Endothelial cell of umbilical vein (primary cell): ENCODE results near the gene RBM46. TPM values are rescaled to one million over a fixed set of nuclear protein-coding genes. Genes with fewer than 3 reads are reported as not detected.

Experiments used
- Bru-seq: library from RNA; stranded (reverse); fragments of 400-500 nt; gene quantifications from one replicate; lab custom pipeline; 2021; lab: Mats Ljungman, UMichigan
- BruChase-seq, 2 experiments: library from RNA; stranded (reverse); fragments of 400-500 nt; gene quantifications; one replicate each; lab custom pipeline; 2021; lab: Mats Ljungman, UMichigan
- BruUV-seq: library from RNA; stranded (reverse); fragments of 400-500 nt; replicated peaks from 2 replicates; lab custom pipeline; 2021; lab: Mats Ljungman, UMichigan
- CTCF ChIA-PET: fragments of 300-600, 350-600 bp; sonication (Branson Sonifier 250); formaldehyde crosslinking; loops from one replicate; lab custom pipeline; 2021; ENCODE audit warnings: antibody characterized with exemption, inconsistent platforms; lab: Charles Lee
- POLR2A ChIA-PET: fragments of 300-600, 350-600 bp; sonication (Branson Sonifier 250); formaldehyde crosslinking; loops from one replicate; lab custom pipeline; 2021; ENCODE audit warnings: antibody characterized with exemption, inconsistent platforms; lab: Charles Lee
- DNase-seq: peaks from one replicate; pipeline ENCODE4 v3.0.0-alpha.2; 2011; ENCODE audit warnings: low read depth, low spot score
- FAIRE-seq: peaks from 2 replicates; lab custom pipeline; 2011; peaks lifted over from hg19 to GRCh38; lab: Jason Lieb, UNC
- H2AFZ ChIP-seq: 2 replicates; pipeline ENCODE4 v1.6.0; 2012; ENCODE audit warnings: low read depth, low read length, control low read depth, inconsistent platforms
- H3K27ac ChIP-seq: 2 replicates; pipeline ENCODE4 v1.5.1; 2011; ENCODE audit warnings: low read depth, mild to moderate bottlenecking, control low read depth, low read length, moderate library complexity; ENCODE audit not compliant: insufficient read depth
- H3K27me3 ChIP-seq, 2 experiments: 2 replicates each; pipeline versions ENCODE4 v1.6.0 to v1.6.1; 2011; ENCODE audit warnings: low read length in 2 of 2, mixed read lengths in 1 of 2; ENCODE audit not compliant: control insufficient read depth in 2 of 2, insufficient read depth in 2 of 2
- H3K36me3 ChIP-seq, 2 experiments: 2 replicates in 1 of 2; 3 replicates in 1 of 2; pipeline ENCODE4 v1.5.1; 2011; ENCODE audit warnings: low read length in 2 of 2, mild to moderate bottlenecking in 1 of 2, moderate library complexity in 1 of 2; ENCODE audit not compliant: control insufficient read depth in 2 of 2, insufficient read depth in 2 of 2; ENCODE audit errors: extremely low read depth in 1 of 2
- H3K4me1 ChIP-seq: 3 replicates; pipeline ENCODE4 v1.5.1; 2011; ENCODE audit warnings: mild to moderate bottlenecking, low read length; ENCODE audit not compliant: control insufficient read depth, insufficient read depth; ENCODE audit errors: extremely low read depth
- H3K4me2 ChIP-seq: 2 replicates; pipeline ENCODE4 v1.6.1; 2011; ENCODE audit warnings: low read length, control low read depth, mixed read lengths; ENCODE audit not compliant: insufficient read depth
- H3K4me3 ChIP-seq, 3 experiments: fragments of 200-600 bp in 1 of 3; sonication (generic), shearing (Covaris generic) in 1 of 3; replicated peaks in 1 of 3; 2 replicates each; pipeline ENCODE4 v1.5.1; 2011 to 2016; ENCODE audit warnings: control low read depth in 3 of 3, low read length in 3 of 3, mild to moderate bottlenecking in 2 of 3, inconsistent platforms in 1 of 3, low read depth in 1 of 3, moderate library complexity in 1 of 3; ENCODE audit not compliant: insufficient read depth in 1 of 3
- H3K79me2 ChIP-seq: 2 replicates; pipeline ENCODE4 v1.6.0; 2012; ENCODE audit warnings: low read length, inconsistent platforms; ENCODE audit not compliant: control insufficient read depth, insufficient read depth
- H3K9ac ChIP-seq: replicated peaks from 2 replicates; pipeline ENCODE3; 2011; ENCODE audit warnings: low read length, control low read depth; ENCODE audit not compliant: insufficient read depth; ENCODE audit errors: extremely low read depth
- H3K9me1 ChIP-seq: replicated peaks from 3 replicates; pipeline ENCODE4 v1.6.0; 2011; ENCODE audit warnings: mild to moderate bottlenecking, low read length; ENCODE audit not compliant: control insufficient read depth, insufficient read depth; ENCODE audit errors: extremely low read depth
- H3K9me3 ChIP-seq: replicated peaks from 2 replicates; pipeline ENCODE4 v1.5.1; 2012; ENCODE audit warnings: low read length, inconsistent platforms; ENCODE audit not compliant: control insufficient read depth, insufficient read depth
- H4K20me1 ChIP-seq: replicated peaks from 2 replicates; pipeline ENCODE3; 2011; ENCODE audit warnings: mild to moderate bottlenecking, low read length; ENCODE audit not compliant: control insufficient read depth, insufficient read depth; ENCODE audit errors: extremely low read depth
- CTCF ChIP-seq, 2 donors: IDR thresholded peaks; 1 replicate in 1 of 2; 2 replicates in 1 of 2; pipeline ENCODE4 v1.5.1; 2011; ENCODE audit warnings: low read length in 2 of 2, mild to moderate bottlenecking in 2 of 2, moderate library complexity in 2 of 2, control low read depth in 1 of 2, inconsistent platforms in 1 of 2, low read depth in 1 of 2; ENCODE audit not compliant: insufficient read depth in 1 of 2; ENCODE audit errors: extremely low read depth in 1 of 2
- EZH2 ChIP-seq: IDR thresholded peaks from 2 replicates; pipeline ENCODE4 v1.6.1; 2012; ENCODE audit warnings: borderline replicate concordance, low read depth, mild to moderate bottlenecking, moderate library complexity, low read length, inconsistent platforms; ENCODE audit not compliant: severe bottlenecking
- FOS ChIP-seq: IDR thresholded peaks from 2 replicates; pipeline ENCODE4 v1.6.1; 2011; ENCODE audit warnings: mild to moderate bottlenecking, low read length, moderate library complexity, borderline replicate concordance; ENCODE audit not compliant: insufficient read depth
- GATA2 ChIP-seq: IDR thresholded peaks from 2 replicates; pipeline ENCODE4 v1.7.0; 2011; ENCODE audit warnings: low read depth, mild to moderate bottlenecking, moderate library complexity, mixed read lengths, low read length; ENCODE audit not compliant: insufficient read length, insufficient read depth
- JUN ChIP-seq: IDR thresholded peaks from 2 replicates; pipeline ENCODE4 v1.6.1; 2011; ENCODE audit warnings: borderline replicate concordance, low read depth; ENCODE audit not compliant: insufficient read length, insufficient read depth
- MAX ChIP-seq: IDR thresholded peaks from 2 replicates; pipeline ENCODE4 v1.6.1; 2011; ENCODE audit not compliant: insufficient read depth, insufficient read length
- MYC ChIP-seq: IDR thresholded peaks from one replicate; pipeline ENCODE4 v1.6.1; 2011; ENCODE audit warnings: mild to moderate bottlenecking, low read depth, low read length
- POLR2A ChIP-seq: IDR thresholded peaks from 2 replicates; pipeline ENCODE4 v1.6.1; 2012; ENCODE audit warnings: low read depth, mild to moderate bottlenecking, control low read depth, low read length
- POLR2AphosphoS5 ChIP-seq: IDR thresholded peaks from 2 replicates; pipeline ENCODE4 v1.6.1; 2012; ENCODE audit warnings: low read depth, mild to moderate bottlenecking, control low read depth, low read length, moderate library complexity; ENCODE audit not compliant: insufficient read depth
- dilution Hi-C: fragments of 300-500 bp; cut with MboI; formaldehyde crosslinking; loops from one replicate; pipeline ENCODE4 v1.15.0; 2019; ENCODE audit warnings: low sequenced_read_pairs; ENCODE audit not compliant: extremely low pct_ligation_motif_present
- intact Hi-C: fragments of 100-400 bp; cut with micrococcal nuclease; formaldehyde crosslinking; loops from one replicate; pipeline ENCODE4 v1.10.0; 2022
- long read RNA-seq: library from polyadenylated mRNA; stranded (forward); transcript quantifications from one replicate; pipeline ENCODE4 v2.0.0, GENCODE V29; 2021
- polyA minus RNA-seq, 3 experiments: library from RNA; depleted of rRNA, polyadenylated mRNA; stranded (reverse); fragments of >200 nt; gene quantifications; 1 replicate in 1 of 3; 2 replicates in 2 of 3; pipeline ENCODE4 v1.2.3, GENCODE V29; 2011
- polyA plus RNA-seq, 4 experiments: library from polyadenylated mRNA; depleted of rRNA in 3 of 4; stranded (reverse) in 3 of 4; unstranded in 1 of 4; fragments of >200 nt; gene quantifications; 2 replicates each; pipeline versions ENCODE4 v1.2.1 to v1.2.3, GENCODE V29; 2011 to 2012; ENCODE audit warnings: missing spikeins in 1 of 4
- total RNA-seq: library from RNA; stranded (reverse); gene quantifications from 2 replicates; pipeline ENCODE4 v1.2.3, GENCODE V29; 2021

RBM46 gene
- total RNA-seq: not detected in 2 replicates
- polyA plus RNA-seq: 0.03 TPM in 1 of 2 replicates, not detected in the other
- polyA plus RNA-seq (2011; cell fraction: cytosol; rRNA removed): 0.06 TPM in 1 of 2 replicates, not detected in the other
- polyA plus RNA-seq (2011; cell fraction: nucleus; rRNA removed): not detected in 2 replicates
- not detected in 2 replicates for polyA plus RNA-seq (2012)
- 1.9 TPM in 1 of 2 replicates, not detected in the other for polyA minus RNA-seq
- not detected for polyA minus RNA-seq (2011; cell fraction: cytosol; rRNA and poly(A)+ RNA removed)
- polyA minus RNA-seq (2011; cell fraction: nucleus; rRNA and poly(A)+ RNA removed): not detected in 2 replicates
- percentile 4 among the genes with signal in this experiment for Bru-seq, nascent RNA
- percentile 9 among the genes with signal in this experiment for BruChase-seq, experiment 1, labeled RNA remaining after a 6-hour chase
- percentile 2 among the genes with signal in this experiment for BruChase-seq, experiment 2, labeled RNA remaining after a 2-hour chase
- long read RNA-seq: 0 reads

GRCh38 chr4:154781126-154781982 is at the start of gene RBM46:
Gene RBM46, plus strand, starts transcription at chr4:154781272. Its CDS starts 15,481 bp downstream, at chr4:154796753.
- Histone ChIP-seq H4K20me1 (no peaks in the 10 kb centered on the region), H3K4me2 (no peak within 1 kb of the TSS), H3K27ac (no peak within 1 kb of the TSS), H3K4me1 (no peaks in the 10 kb centered on the region), H3K4me3 (peak within 1 kb of the TSS in 1 of 3 experiments; percentile 12), H3K9me3 (no peaks in the 10 kb centered on the region), H3K36me3 (no peaks in the 10 kb centered on the region), H3K79me2 (no peaks in the 10 kb centered on the region), H2AFZ (no peak within 1 kb of the TSS), H3K9me1 (no peaks in the 10 kb centered on the region), H3K27me3 (peaks cover 0 to 4% of the 10 kb centered on the region in 2 experiments), H3K9ac (no peak within 1 kb of the TSS)
- intact Hi-C loops (no loop called here), dilution Hi-C loops (no loop called here)
- no peak for TF ChIP-seq JUN
- TF ChIP-seq POLR2A: no peak
- TF ChIP-seq EZH2: no peak
- no peak for TF ChIP-seq POLR2AphosphoS5
- no peak for TF ChIP-seq GATA2
- no peak for TF ChIP-seq MYC
- TF ChIP-seq MAX: no peak
- no peak for TF ChIP-seq CTCF (IDR thresholded peaks at IDR 0.05; ENCODE audit: extremely low read depth in 1 of 2, insufficient read depth in 1 of 2, low read depth in 1 of 2, low read length in 2 of 2)
- no peak for TF ChIP-seq FOS
- CTCF ChIA-PET: interaction anchor here (1.4 to 1.5 kb wide), 2 partner anchors 223 to 229 kb away, joined by 8 to 11 read pairs; no protein-coding TSS in a partner anchor
- FAIRE-seq (no peak), DNase-seq (no peak)
- BruUV-seq: no TSS peak
- POLR2A ChIA-PET: no interaction called here
